HepG2 (cell line): Measurements from ENCODE around the gene FOXD2. TPM values are rescaled to one million over a fixed set of nuclear protein-coding genes. Genes with fewer than 3 reads are reported as not detected.

ENCODE experiments used
- CREB1 ChIP-seq, 2 experiments: fragments of 450-650 bp in 1 of 2; IDR thresholded peaks; 2 replicates each; pipeline ENCODE4 v1.6.1; 2016 to 2017; ENCODE audit warnings: control low read depth in 1 of 2, mild to moderate bottlenecking in 1 of 2, missing compliant biosample characterization in 1 of 2, missing genetic modification characterization in 1 of 2
- FOXA1 ChIP-seq, 2 experiments: fragments of 450-650 bp in 1 of 2; sonication (generic) in 1 of 2; formaldehyde crosslinking in 1 of 2; IDR thresholded peaks; 2 replicates each; pipeline versions ENCODE4 v1.4.0 to v1.6.1; 2016 to 2020; ENCODE audit warnings: missing genetic modification reagents in 1 of 2
- FOXJ3 ChIP-seq: sonication (generic); formaldehyde crosslinking; IDR thresholded peaks from 2 replicates; pipeline ENCODE4 v1.4.0; 2020; ENCODE audit warnings: missing genetic modification reagents, mild to moderate bottlenecking, borderline replicate concordance
- IKZF1 ChIP-seq: fragments of 450-650 bp; IDR thresholded peaks from 2 replicates; pipeline ENCODE4 v1.7.1; 2016
- JUN ChIP-seq: sonication (generic); formaldehyde crosslinking; IDR thresholded peaks from 2 replicates; pipeline ENCODE4 v1.4.0; 2020; ENCODE audit warnings: mild to moderate bottlenecking, missing genetic modification reagents
- PTBP1 ChIP-seq: fragments of 200-400 bp; formaldehyde crosslinking; IDR thresholded peaks from 2 replicates; pipeline ENCODE4 v1.6.1; 2018; ENCODE audit warnings: low read length, low read depth; ENCODE audit not compliant: poor library complexity, severe bottlenecking
- RARA ChIP-seq: IDR thresholded peaks from 2 replicates; pipeline ENCODE4 v1.6.1; 2016; ENCODE audit warnings: missing genetic modification reagents, missing compliant biosample characterization
- SIX1 ChIP-seq: sonication (generic); formaldehyde crosslinking; IDR thresholded peaks from 2 replicates; pipeline ENCODE4 v1.4.0; 2020; ENCODE audit warnings: missing genetic modification reagents, borderline replicate concordance
- SMC3 ChIP-seq: IDR thresholded peaks from 2 replicates; pipeline ENCODE4 v1.6.1; 2011; ENCODE audit warnings: low read length, improper control_type of control experiment
- SRSF1 ChIP-seq: fragments of 200-400 bp; formaldehyde crosslinking; optimal IDR thresholded peaks from 2 replicates; pipeline ENCODE3; 2017; ENCODE audit warnings: mild to moderate bottlenecking, low read depth, low read length, moderate library complexity
- ZNF564 ChIP-seq: sonication (generic); formaldehyde crosslinking; IDR thresholded peaks from 2 replicates; pipeline ENCODE4 v1.8.1; 2023; ENCODE audit warnings: mild to moderate bottlenecking, missing genetic modification reagents
- ZNF567 ChIP-seq: sonication (generic); formaldehyde crosslinking; IDR thresholded peaks from 2 replicates; pipeline ENCODE4 v1.8.1; 2023; ENCODE audit warnings: mild to moderate bottlenecking, missing genetic modification reagents, borderline replicate concordance
- ZNF788 ChIP-seq: sonication (generic); formaldehyde crosslinking; IDR thresholded peaks from 2 replicates; pipeline ENCODE4 v1.5.0; 2020; ENCODE audit warnings: mild to moderate bottlenecking, missing genetic modification reagents, borderline replicate concordance
- ZSCAN9 ChIP-seq: IDR thresholded peaks from 2 replicates; pipeline ENCODE4 v1.6.1; 2016; ENCODE audit warnings: borderline replicate concordance
- polyA plus RNA-seq, 8 experiments: library from polyadenylated mRNA; depleted of rRNA in 3 of 8; stranded (reverse) in 7 of 8; unstranded in 1 of 8; fragments of >200 nt; fragmentation: Illumina TruSeq in 4 of 8; extraction: Trizol in 4 of 8; gene quantifications; 2 replicates each; pipeline versions ENCODE4 v1.2.1 to v1.2.3, GENCODE V29; 2011 to 2016; ENCODE audit warnings: low read depth in 4 of 8, missing spikeins in 1 of 8, mixed read lengths in 1 of 8; ENCODE audit not compliant: insufficient read depth in 1 of 8
- total RNA-seq, 5 experiments: library from RNA; depleted of rRNA; stranded (reverse); fragments of >200 nt; fragmentation: Illumina TruSeq; extraction: Trizol; gene quantifications; 2 replicates each; pipeline ENCODE4 v1.2.3, GENCODE V29; 2016; ENCODE audit warnings: low read depth in 1 of 5
- TF ChIP-seq, protein P1 (sequence below): sonication (generic); formaldehyde crosslinking; IDR thresholded peaks from 2 replicates; pipeline ENCODE4 v1.4.0; 2020; ENCODE audit warnings: mild to moderate bottlenecking, missing genetic modification reagents
- TF ChIP-seq, protein P2 (sequence below): sonication (generic); formaldehyde crosslinking; IDR thresholded peaks from 2 replicates; pipeline ENCODE4 v1.5.0; 2020; ENCODE audit warnings: missing genetic modification reagents
- TF ChIP-seq, protein P3 (sequence below), 2 experiments: fragments of 450-650 bp in 1 of 2; sonication (generic) in 1 of 2; formaldehyde crosslinking; IDR thresholded peaks; 2 replicates each; pipeline versions ENCODE4 v1.5.0 to v1.8.0; 2020 to 2022; ENCODE audit warnings: mild to moderate bottlenecking in 1 of 2, missing genetic modification reagents in 1 of 2
- TF ChIP-seq, protein P4 (sequence below): sonication (generic); formaldehyde crosslinking; IDR thresholded peaks from 2 replicates; pipeline ENCODE4 v1.4.0; 2020; ENCODE audit warnings: missing genetic modification reagents, borderline replicate concordance

Gene FOXD2
- total and polyA plus RNA-seq, 2 of the 13 experiments (the other 11 are each of a cell fraction or from before 2014, with no cell fraction given): 0.01 to 0.09 TPM

DNA sequence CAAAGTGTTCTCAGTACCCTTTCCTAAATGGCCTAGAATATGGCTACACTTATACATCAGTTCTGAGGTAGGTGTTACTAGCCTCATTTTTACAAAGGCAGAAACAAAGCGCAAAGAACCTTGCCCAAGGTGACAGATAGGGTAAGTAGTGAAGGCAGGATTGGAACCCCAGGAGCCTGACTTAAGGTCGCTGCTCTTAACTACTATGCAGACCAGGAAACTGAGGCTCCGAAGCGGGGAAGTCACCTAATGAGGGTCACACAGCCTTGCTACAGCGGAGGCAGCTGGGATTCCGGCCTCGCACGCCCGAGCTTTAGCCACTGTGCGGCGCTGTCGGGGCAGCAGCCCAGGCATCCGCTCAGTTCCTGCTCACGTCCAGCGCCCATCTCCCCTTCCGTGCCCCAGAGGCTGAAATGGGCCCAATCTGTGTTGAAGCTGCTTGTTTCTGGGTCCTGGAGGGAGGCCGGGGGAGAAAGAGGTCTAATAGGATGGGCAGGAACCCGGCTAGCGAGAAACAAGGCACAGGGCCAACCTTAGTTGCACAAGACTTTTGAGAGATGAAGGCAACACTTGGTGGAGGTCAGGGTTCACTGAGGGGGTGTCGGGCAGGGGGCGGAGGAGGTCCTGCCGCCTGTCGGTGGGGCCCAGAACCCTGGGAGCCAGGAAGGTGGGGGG, 1.4 kb upstream of the FOXD2 start (continued):
- TF ChIP-seq, protein P1, sequence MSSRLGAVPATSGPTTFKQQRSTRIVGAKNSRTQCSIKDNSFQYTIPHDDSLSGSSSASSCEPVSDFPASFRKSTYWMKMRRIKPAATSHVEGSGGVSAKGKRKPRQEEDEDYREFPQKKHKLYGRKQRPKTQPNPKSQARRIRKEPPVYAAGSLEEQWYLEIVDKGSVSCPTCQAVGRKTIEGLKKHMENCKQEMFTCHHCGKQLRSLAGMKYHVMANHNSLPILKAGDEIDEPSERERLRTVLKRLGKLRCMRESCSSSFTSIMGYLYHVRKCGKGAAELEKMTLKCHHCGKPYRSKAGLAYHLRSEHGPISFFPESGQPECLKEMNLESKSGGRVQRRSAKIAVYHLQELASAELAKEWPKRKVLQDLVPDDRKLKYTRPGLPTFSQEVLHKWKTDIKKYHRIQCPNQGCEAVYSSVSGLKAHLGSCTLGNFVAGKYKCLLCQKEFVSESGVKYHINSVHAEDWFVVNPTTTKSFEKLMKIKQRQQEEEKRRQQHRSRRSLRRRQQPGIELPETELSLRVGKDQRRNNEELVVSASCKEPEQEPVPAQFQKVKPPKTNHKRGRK (CRISPR knock-in tag): no peak
- TF ChIP-seq FOXJ3 (CRISPR knock-in tag) (no peak), RARA (CRISPR knock-in tag) (0 out of 2 replicates have a peak, but pooled peaks have one; percentile 17), SIX1 (CRISPR knock-in tag) (no peak), SMC3 (no peak; the same call in 1 of the 2 replicates), ZSCAN9 (CRISPR knock-in tag) (no peak), IKZF1 (no peak), SRSF1 (no peak), JUN (CRISPR knock-in tag) (no peak), ZNF788 (CRISPR knock-in tag) (peak; percentile 69; the same call in 1 of the 2 replicates), FOXA1 (IDR thresholded peaks at IDR 0.05) (no peak), FOXA1 (CRISPR knock-in tag; IDR thresholded peaks at IDR 0.05) (0 out of 2 replicates have a peak, but pooled peaks have one; percentile 3), ZNF564 (no peak), CREB1 (IDR thresholded peaks at IDR 0.05) (no peak), CREB1 (CRISPR knock-in tag; IDR thresholded peaks at IDR 0.05) (0 out of 2 replicates have a peak, but pooled peaks have one; percentile 40), PTBP1 (peak; percentile 81), ZNF567 (CRISPR knock-in tag) (no peak)
- TF ChIP-seq, protein P2, sequence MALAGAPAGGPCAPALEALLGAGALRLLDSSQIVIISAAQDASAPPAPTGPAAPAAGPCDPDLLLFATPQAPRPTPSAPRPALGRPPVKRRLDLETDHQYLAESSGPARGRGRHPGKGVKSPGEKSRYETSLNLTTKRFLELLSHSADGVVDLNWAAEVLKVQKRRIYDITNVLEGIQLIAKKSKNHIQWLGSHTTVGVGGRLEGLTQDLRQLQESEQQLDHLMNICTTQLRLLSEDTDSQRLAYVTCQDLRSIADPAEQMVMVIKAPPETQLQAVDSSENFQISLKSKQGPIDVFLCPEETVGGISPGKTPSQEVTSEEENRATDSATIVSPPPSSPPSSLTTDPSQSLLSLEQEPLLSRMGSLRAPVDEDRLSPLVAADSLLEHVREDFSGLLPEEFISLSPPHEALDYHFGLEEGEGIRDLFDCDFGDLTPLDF (CRISPR knock-in tag): no peak
- TF ChIP-seq, protein P3, sequence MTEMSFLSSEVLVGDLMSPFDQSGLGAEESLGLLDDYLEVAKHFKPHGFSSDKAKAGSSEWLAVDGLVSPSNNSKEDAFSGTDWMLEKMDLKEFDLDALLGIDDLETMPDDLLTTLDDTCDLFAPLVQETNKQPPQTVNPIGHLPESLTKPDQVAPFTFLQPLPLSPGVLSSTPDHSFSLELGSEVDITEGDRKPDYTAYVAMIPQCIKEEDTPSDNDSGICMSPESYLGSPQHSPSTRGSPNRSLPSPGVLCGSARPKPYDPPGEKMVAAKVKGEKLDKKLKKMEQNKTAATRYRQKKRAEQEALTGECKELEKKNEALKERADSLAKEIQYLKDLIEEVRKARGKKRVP (CRISPR knock-in tag; IDR thresholded peaks at IDR 0.05): 0 out of 4 replicates have a peak, but pooled peaks of 1 of the 2 experiments have one; percentile 11
- TF ChIP-seq, protein P4, sequence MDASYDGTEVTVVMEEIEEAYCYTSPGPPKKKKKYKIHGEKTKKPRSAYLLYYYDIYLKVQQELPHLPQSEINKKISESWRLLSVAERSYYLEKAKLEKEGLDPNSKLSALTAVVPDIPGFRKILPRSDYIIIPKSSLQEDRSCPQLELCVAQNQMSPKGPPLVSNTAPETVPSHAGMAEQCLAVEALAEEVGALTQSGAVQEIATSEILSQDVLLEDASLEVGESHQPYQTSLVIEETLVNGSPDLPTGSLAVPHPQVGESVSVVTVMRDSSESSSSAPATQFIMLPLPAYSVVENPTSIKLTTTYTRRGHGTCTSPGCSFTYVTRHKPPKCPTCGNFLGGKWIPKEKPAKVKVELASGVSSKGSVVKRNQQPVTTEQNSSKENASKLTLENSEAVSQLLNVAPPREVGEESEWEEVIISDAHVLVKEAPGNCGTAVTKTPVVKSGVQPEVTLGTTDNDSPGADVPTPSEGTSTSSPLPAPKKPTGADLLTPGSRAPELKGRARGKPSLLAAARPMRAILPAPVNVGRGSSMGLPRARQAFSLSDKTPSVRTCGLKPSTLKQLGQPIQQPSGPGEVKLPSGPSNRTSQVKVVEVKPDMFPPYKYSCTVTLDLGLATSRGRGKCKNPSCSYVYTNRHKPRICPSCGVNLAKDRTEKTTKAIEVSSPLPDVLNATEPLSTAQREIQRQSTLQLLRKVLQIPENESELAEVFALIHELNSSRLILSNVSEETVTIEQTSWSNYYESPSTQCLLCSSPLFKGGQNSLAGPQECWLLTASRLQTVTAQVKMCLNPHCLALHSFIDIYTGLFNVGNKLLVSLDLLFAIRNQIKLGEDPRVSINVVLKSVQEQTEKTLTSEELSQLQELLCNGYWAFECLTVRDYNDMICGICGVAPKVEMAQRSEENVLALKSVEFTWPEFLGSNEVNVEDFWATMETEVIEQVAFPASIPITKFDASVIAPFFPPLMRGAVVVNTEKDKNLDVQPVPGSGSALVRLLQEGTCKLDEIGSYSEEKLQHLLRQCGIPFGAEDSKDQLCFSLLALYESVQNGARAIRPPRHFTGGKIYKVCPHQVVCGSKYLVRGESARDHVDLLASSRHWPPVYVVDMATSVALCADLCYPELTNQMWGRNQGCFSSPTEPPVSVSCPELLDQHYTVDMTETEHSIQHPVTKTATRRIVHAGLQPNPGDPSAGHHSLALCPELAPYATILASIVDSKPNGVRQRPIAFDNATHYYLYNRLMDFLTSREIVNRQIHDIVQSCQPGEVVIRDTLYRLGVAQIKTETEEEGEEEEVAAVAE (CRISPR knock-in tag): no peak
